Upper lobe of left lung (tissue), 6 donors: ENCODE data around the gene NPC1. TPM values are rescaled to one million over a fixed set of nuclear protein-coding genes. Genes with fewer than 3 reads are reported as not detected.

Source experiments
- ATAC-seq, 2 donors: fragments of 200-7000 bp; cut with Tn5 transposase; one replicate each; pipeline ENCODE4 v1.9.1; 2022; ENCODE audit warnings: mild to moderate bottlenecking in 2 of 2, moderate library complexity in 2 of 2; ENCODE audit not compliant: low FRiP score in 2 of 2
- DNase-seq, 2 donors: peaks; one replicate each; pipeline ENCODE4 v3.0.0-alpha.2; 2019 to 2020
- H3K27ac ChIP-seq, 4 donors: fragments of 200-600 bp; sonication (generic); one replicate each; pipeline ENCODE4 v1.5.1; 2016 to 2019
- H3K27me3 ChIP-seq, 4 donors: fragments of 200-600 bp; sonication (generic); one replicate each; pipeline ENCODE4 v1.5.1; 2017 to 2019
- H3K36me3 ChIP-seq, 4 donors: fragments of 200-600 bp; sonication (generic); one replicate each; pipeline ENCODE4 v1.5.1; 2016 to 2019
- H3K4me1 ChIP-seq, 4 donors: fragments of 200-600 bp; sonication (generic); one replicate each; pipeline ENCODE4 v1.5.1; 2018 to 2019
- H3K4me3 ChIP-seq, 4 donors: fragments of 200-600 bp; sonication (generic); one replicate each; pipeline ENCODE4 v1.5.1; 2017 to 2019; ENCODE audit warnings: mild to moderate bottlenecking in 2 of 4, moderate library complexity in 1 of 4
- H3K9me3 ChIP-seq, 4 donors: fragments of 200-600 bp; sonication (generic); one replicate each; pipeline ENCODE4 v1.5.1; 2018 to 2019
- EP300 ChIP-seq, 4 donors: sonication (generic); formaldehyde crosslinking; IDR thresholded peaks; one replicate each; pipeline ENCODE4 v1.5.1; 2017; ENCODE audit warnings: antibody characterized with exemption in 4 of 4, control low read depth in 2 of 4
- POLR2A ChIP-seq, 4 donors: fragments of 450-650 bp; IDR thresholded peaks; one replicate each; pipeline ENCODE4 v1.5.1; 2016 to 2017; ENCODE audit warnings: antibody characterized with exemption in 4 of 4, mild to moderate bottlenecking in 2 of 4
- POLR2AphosphoS5 ChIP-seq, 2 donors: sonication (generic); formaldehyde crosslinking; IDR thresholded peaks; one replicate each; pipeline ENCODE4 v1.5.1; 2017; ENCODE audit warnings: antibody characterized with exemption in 2 of 2
- WGBS, 2 donors: methylation state at CpG; one replicate each; pipeline ENCODE4 v1.1.5; 2017 to 2018; 5-methylcytosine and 5-hydroxymethylcytosine counted together
- total RNA-seq, 6 donors: library from RNA; depleted of rRNA in 4 of 6; stranded (reverse); fragments of >200 nt in 4 of 6; gene quantifications; one replicate each; pipeline versions ENCODE4 v1.1.0 to v1.2.1, GENCODE V29; 2016 to 2021
- TF ChIP-seq, protein P1 (sequence below), 6 experiments: fragments of 450-650 bp in 4 of 6; fragments of 200-600 bp in 2 of 6; sonication (generic) in 2 of 6; IDR thresholded peaks; one replicate each; pipeline ENCODE4 v1.5.1; 2016 to 2019; ENCODE audit warnings: antibody characterized with exemption in 6 of 6
- donor health status: DM: no; HTN: no; CAD: no; lungs with moderate emphysema.
- donor health status: DM: no; HTN: yes; CAD: no; lungs with severe emphysema.

NPC1 gene
- total RNA-seq, 6 donors from 2014 or later = 117 to 437 (median 167) TPM

DNA sequence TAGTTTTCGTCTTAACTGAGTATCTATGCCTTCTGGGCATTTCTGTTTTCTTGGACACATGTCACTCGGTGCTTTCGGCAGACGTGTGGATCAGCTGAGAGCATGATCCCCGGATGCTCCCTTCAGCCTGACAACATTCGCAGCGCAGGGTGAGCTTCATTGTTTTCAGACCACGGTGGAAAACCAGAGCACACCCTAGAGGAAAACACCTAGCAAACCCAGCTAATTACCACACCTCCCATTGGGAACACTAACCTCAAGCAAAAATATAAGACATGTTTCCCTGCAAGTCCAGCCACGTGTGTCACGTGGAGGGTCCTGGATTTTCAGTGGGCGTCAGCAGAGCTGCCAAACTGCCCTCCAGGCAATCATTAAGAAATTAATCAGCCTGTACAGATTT is 45.4 kb upstream of the NPC1 start:
- TF ChIP-seq POLR2AphosphoS5 (IDR thresholded peaks at IDR 0.05) (no peak), POLR2A (IDR thresholded peaks at IDR 0.05) (no peak), EP300 (IDR thresholded peaks at IDR 0.05) (no peak)
- TF ChIP-seq, protein P1, sequence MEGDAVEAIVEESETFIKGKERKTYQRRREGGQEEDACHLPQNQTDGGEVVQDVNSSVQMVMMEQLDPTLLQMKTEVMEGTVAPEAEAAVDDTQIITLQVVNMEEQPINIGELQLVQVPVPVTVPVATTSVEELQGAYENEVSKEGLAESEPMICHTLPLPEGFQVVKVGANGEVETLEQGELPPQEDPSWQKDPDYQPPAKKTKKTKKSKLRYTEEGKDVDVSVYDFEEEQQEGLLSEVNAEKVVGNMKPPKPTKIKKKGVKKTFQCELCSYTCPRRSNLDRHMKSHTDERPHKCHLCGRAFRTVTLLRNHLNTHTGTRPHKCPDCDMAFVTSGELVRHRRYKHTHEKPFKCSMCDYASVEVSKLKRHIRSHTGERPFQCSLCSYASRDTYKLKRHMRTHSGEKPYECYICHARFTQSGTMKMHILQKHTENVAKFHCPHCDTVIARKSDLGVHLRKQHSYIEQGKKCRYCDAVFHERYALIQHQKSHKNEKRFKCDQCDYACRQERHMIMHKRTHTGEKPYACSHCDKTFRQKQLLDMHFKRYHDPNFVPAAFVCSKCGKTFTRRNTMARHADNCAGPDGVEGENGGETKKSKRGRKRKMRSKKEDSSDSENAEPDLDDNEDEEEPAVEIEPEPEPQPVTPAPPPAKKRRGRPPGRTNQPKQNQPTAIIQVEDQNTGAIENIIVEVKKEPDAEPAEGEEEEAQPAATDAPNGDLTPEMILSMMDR (IDR thresholded peaks at IDR 0.05) = no peak
- DNase-seq (no peak), ATAC-seq (no peak)
- Histone ChIP-seq H3K9me3 (no peaks in the 10 kb centered on the region), H3K4me3 (no peak overlapping the region), H3K36me3 (no peaks in the 10 kb centered on the region), H3K4me1 (peaks cover under 1 to 15% (median 4%) of the 10 kb centered on the region in 4 donors), H3K27ac (no peak overlapping the region), H3K27me3 (no peaks in the 10 kb centered on the region)
- WGBS, 2 donors = 57% methylated on average over 11 of the region's 11 CpGs

GRCh38 chr18:23631312-23631711 is 45.0 kb upstream of the NPC1 start:
- ATAC-seq (no peak), DNase-seq (no peak)
- Histone ChIP-seq H3K4me3 (no peak overlapping the region), H3K36me3 (no peaks in the 10 kb centered on the region), H3K4me1 (peaks cover 3 to 15% (median 5%) of the 10 kb centered on the region in 4 donors), H3K27ac (no peak overlapping the region), H3K9me3 (no peaks in the 10 kb centered on the region), H3K27me3 (no peaks in the 10 kb centered on the region)
- TF ChIP-seq, protein P1 (IDR thresholded peaks at IDR 0.05) = no peak
- TF ChIP-seq POLR2AphosphoS5 (IDR thresholded peaks at IDR 0.05) (no peak), EP300 (IDR thresholded peaks at IDR 0.05) (no peak)
- WGBS, 2 donors = 93 to 95% methylated on average over 5 of the region's 5 CpGs

DNA sequence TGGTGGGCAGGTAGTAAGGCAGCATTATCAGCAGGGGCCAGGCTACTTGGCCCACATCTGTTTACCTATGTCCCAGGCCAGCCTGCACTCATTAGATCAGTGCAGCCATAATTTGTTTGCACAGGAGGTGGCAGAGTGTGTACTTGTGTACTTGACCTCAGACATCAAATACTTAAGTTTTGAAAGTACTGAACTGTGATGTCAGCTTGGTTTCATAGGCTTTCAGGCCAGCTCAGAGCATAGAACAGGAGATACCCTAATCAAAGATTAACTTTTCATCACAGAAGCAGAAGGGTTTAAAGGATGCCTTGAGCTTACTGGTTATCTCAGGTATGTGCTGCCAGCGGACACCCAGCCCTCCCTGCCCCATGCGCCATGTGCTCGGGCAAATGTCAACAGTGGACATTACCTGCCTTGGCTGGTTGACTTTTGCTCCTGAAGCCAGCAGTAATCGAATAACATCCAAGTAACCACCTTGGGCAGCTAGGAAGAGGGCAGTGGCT is 43.2 kb upstream of the NPC1 start:
- ATAC-seq (peak; percentile 76 to 94), DNase-seq (peak; percentile 48 to 81)
- WGBS, 2 donors = 65 to 77% methylated on average over 4 of the region's 4 CpGs
- TF ChIP-seq POLR2A (IDR thresholded peaks at IDR 0.05) = no peak
- TF ChIP-seq EP300 (IDR thresholded peaks at IDR 0.05) = peak in 2 of 4 donors; percentile 58 to 90
- peak; percentile 66 to 81 for TF ChIP-seq POLR2AphosphoS5 (IDR thresholded peaks at IDR 0.05)
- Histone ChIP-seq H3K4me3 (no peak overlapping the region), H3K9me3 (no peaks in the 10 kb centered on the region), H3K27me3 (no peaks in the 10 kb centered on the region), H3K27ac (peak overlapping the region in 2 of 4 donors; percentile 12 to 28), H3K4me1 (peaks cover 3 to 15% (median 6%) of the 10 kb centered on the region in 4 donors), H3K36me3 (no peaks in the 10 kb centered on the region)

DNA sequence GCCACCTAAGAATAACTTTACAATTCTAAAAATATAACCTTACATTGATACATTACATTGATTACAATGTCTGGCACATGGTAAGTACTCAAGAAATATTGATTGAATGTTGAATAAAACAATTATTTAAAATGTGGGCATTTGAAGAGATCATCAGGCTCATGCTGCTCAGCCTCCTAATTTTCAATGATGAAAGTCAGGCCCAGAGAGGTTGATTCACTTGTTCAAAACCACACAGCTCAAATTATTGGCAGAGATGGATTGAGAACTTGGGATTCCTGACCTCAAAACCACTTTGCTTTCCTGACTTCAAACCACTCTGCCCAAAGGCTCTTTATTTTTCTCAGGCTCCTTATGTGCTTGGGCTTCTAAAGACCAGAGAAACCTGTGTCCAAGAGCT is 41.7 kb upstream of the NPC1 start:
- H3K4me1 ChIP-seq = peaks cover 3 to 15% (median 6%) of the 10 kb centered on the region in 4 donors
- no peak for DNase-seq
- no peaks in the 10 kb centered on the region for H3K27me3 ChIP-seq
- no peak for ATAC-seq
- H3K36me3 ChIP-seq = no peaks in the 10 kb centered on the region
- H3K4me3 ChIP-seq = no peak overlapping the region
- H3K9me3 ChIP-seq = no peaks in the 10 kb centered on the region
- peak overlapping the region in 1 of 4 donors; percentile 65 for H3K27ac ChIP-seq
- no peak for TF ChIP-seq EP300 (IDR thresholded peaks at IDR 0.05)
- no peak for TF ChIP-seq POLR2AphosphoS5 (IDR thresholded peaks at IDR 0.05)
- TF ChIP-seq, protein P1 (IDR thresholded peaks at IDR 0.05) = no peak
- TF ChIP-seq POLR2A (IDR thresholded peaks at IDR 0.05) = no peak

GRCh38 chr18:23627321-23627720 is 41.0 kb upstream of the NPC1 start:
- 67 to 70% methylated on average over 3 of the region's 3 CpGs for WGBS, 2 donors
- peak in 2 of 4 donors; percentile 39 to 82 for TF ChIP-seq EP300 (IDR thresholded peaks at IDR 0.05)
- no peak for TF ChIP-seq POLR2A (IDR thresholded peaks at IDR 0.05)
- TF ChIP-seq POLR2AphosphoS5 (IDR thresholded peaks at IDR 0.05) = peak; percentile 17 to 40
- Histone ChIP-seq H3K9me3 (no peaks in the 10 kb centered on the region), H3K27ac (no peak overlapping the region), H3K4me1 (peaks cover 3 to 15% (median 6%) of the 10 kb centered on the region in 4 donors), H3K36me3 (no peaks in the 10 kb centered on the region), H3K4me3 (no peak overlapping the region), H3K27me3 (no peaks in the 10 kb centered on the region)
- DNase-seq (peak in 1 of 2 donors; percentile 58), ATAC-seq (peak; percentile 12 to 63)
